Measurements from ENCODE around the gene CMTM3.
"Not testable (repeated sequence)": the region's sequence is repeated elsewhere in the genome, so short reads cannot be mapped to it uniquely, and the experiment has no call there.

Gene CMTM3

GRCh38 chr16:66610111-66610820 is 5.8 kb downstream of the CMTM3 start:
- DNase-seq: no peak

DNA sequence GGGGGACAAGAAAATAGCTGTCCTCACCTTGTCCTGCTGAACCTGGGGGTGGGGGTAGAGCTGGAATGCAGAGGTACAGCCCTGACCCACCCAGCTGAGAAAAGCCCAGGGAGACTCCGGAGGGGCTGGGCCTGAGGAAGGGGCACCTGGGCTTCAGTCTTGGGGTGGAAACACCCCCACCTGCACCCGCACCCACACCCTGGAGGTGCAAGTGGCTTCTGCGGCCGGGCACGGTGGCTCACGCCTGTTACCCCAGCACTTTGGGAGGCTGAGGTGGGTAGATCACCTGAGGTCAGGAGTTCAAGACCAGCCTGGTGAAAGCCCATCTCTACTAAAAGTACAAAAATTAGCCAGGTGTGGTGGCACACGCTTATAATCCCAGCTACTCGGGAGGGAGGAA is 7.4 kb downstream of the CMTM3 start:
- DNase-seq: not testable (repeated sequence)

DNA sequence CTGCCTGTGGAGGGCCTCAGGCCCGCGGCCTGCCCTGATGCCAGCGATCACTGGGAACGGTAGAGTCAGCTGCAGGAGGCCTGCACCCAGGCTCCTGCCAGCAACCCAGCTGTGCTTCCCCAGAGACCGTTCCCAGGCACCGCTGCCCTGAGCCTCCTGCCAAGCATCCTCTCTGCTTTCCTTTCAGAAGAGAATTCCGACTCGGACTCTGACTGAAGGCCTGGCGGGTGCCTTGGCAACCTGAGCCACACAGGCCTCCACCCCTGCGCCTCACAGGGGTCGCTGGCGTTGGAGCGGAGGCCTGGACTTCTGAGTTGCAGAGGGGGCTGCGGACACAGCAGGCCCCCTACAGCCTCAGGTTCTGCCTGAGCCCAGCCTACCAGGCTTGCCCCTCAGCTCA is 7.9 kb downstream of the CMTM3 start:
- DNase-seq: no peak

DNA sequence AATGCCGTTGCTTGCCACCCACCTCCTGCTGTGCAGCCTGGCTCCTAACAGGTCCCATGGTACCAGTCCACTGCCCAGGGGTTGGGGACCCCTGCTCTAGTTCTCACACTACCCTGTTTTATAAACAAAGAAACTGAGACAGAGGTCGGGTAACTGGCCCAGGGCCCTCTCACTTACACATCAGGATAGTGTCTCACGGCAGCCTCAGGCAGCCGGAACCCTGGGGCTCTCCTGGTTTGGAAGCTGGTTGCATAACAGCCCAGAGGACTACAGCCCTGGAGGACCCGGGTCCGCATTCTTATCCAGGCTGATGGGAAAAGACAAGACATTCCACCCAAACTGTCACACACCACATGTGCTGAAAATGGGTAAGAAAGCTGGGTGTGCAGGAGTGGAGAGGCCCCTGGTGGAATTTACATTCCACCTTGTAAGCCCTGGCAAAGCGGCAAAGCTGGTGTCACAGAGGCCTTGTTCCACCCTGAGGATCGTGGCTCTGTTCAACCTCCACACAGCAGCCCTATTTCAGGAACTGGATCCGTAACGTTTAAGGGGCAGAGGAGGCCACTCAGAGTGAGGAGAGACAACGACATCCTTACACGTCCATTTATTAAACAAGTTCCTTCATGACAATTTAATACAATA is 9.8 kb downstream of the CMTM3 start:
- no peak for DNase-seq

DNA sequence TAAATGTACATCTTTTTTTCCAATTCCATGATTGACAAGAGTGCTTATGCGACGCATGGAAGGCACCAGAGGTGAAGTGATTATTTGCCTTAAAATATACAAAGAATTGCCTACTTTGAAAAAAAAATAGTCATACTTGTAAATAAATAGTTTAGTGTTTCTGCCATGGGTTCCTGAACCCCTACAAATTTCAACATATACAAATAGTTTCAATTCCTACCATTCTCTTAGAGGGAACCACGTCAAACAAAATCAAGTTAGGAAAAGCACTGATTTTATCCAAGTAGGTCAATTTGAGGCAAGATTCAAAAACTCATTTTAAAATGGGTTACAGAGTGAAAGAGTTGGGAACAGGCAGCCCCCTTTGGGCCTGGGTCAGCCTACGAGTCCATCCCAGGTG is 11.7 kb downstream of the CMTM3 start:
- no peak for DNase-seq

- no peak for DNase-seq
These were observed 12.1 kb downstream of the CMTM3 start for GRCh38 chr16:66616592-66616991.

- no peak for DNase-seq
These were observed 12.5 kb downstream of the CMTM3 start for GRCh38 chr16:66617010-66617434.

- no peak for DNase-seq
These were observed 13.2 kb downstream of the CMTM3 start for GRCh38 chr16:66617728-66618127.

DNA sequence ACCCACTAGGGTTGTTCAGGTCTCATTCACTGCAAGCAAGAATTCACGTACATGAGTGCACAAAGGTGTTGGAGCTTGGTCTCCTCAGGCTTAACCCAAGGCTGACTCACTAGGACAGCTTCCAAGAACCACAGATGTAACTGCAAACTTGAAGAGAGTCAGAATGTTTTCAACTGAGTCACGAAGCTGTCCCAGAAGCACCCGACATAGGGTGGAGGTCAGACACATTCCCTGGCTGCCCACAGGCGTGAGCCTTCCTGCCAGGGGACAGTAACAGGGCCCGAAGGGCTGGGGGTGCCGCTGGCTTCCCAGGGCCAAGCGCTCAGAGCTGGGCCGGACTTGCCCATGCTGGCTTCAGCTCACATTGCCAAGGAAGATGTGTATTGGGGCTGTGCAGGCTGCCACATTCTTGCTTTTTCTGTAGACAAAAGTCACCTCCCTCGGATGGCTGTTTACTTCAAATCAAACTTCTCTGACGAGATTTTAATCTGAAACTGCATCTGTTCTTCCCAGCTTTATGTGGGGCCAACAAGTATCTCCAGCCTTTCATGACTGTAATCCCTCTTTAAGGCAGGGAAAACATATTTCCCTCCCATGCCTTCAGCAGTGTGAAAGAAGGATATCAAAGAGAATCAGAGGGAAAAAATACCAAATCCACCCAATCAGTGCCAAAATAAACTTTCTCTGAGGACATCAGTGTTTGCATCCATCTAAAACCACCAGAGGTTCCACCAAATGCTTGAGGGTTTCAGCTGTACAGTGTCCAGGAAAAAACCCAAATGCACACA is 14.3 kb downstream of the CMTM3 start:
- DNase-seq: no peak

DNA sequence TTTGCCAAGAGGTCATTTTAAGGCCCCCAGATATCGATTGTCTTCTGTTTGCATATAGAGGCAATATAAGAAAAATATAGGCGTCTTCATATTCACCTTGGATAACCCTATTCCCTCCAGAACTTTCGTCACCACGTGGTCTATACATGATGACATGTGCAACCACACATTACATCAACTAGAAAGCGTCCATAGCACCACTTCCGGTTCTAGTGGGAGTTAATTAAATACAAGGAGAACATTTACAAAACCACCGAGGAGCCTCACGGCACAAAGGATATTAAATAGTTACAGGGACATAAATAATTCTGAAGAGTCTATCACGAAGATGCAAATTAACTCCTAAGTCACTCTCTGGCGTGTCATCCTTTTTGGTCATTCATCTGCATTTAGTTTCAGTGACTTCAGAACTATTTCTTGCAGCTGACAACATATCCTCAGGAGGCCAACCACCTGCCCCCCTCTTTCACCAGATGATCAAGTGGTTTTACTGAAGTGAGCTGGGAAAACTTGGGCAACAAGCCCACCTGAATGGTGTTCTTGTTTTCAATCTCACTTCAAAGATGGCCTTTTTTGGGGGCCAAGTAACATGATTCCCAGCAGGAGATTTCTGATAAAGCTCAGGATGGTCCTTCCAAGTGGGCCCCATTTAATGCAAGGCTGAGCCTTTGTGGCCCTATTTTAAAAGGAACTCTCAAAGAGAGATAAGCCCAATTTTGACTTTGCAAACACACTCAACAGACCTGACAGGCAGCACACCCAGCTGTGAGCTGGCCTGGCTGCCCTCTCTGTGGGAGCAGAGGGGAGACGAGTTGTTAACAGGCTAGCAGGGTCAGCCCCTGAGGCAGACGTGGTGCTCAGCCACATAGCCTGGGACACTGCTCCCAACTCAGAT is 15.3 kb downstream of the CMTM3 start:
- no peak for DNase-seq

GRCh38 chr16:66620429-66620795 is 15.9 kb downstream of the CMTM3 start:
- DNase-seq: no peak

GRCh38 chr16:66621973-66622372 is 17.5 kb downstream of the CMTM3 start:
- DNase-seq: no peak

DNA sequence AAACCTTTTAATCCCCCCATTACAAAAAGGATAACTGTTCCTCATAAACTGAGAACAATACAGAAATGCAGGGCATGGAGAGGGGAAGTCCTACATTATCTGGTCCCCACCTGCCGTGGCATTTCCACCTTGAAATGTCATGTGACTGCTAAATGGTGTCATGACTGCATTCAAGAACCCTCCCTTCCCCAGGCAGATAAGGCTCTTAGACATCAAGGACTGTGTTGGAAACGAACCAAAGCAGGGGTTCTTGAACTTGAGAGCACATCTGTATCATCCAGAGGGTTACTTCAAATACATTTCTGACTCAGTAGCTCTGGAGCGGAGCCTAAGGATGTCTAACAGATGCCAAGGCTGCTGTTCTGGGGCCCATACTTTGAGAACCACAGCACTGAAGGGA is 18.4 kb downstream of the CMTM3 start:
- DNase-seq: no peak

DNA sequence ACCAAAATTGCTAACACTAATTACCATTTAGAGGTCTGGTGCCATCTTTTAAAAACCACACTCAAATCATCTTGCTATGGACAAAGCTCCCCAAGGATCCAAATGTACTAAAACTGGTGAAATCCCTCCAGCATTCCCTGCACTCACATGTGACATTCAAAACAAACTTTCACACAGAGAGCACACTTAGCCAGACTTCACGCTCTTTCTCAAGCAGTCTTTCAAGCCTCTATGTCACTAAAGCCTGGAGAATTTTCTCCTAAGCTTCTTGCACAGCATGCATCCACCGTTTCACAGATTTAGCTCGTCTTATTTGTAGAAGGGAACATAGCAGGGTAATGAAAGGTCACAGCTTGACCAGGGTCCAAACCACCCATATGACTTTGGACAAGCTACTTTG is 19.3 kb downstream of the CMTM3 start:
- DNase-seq: no peak

DNA sequence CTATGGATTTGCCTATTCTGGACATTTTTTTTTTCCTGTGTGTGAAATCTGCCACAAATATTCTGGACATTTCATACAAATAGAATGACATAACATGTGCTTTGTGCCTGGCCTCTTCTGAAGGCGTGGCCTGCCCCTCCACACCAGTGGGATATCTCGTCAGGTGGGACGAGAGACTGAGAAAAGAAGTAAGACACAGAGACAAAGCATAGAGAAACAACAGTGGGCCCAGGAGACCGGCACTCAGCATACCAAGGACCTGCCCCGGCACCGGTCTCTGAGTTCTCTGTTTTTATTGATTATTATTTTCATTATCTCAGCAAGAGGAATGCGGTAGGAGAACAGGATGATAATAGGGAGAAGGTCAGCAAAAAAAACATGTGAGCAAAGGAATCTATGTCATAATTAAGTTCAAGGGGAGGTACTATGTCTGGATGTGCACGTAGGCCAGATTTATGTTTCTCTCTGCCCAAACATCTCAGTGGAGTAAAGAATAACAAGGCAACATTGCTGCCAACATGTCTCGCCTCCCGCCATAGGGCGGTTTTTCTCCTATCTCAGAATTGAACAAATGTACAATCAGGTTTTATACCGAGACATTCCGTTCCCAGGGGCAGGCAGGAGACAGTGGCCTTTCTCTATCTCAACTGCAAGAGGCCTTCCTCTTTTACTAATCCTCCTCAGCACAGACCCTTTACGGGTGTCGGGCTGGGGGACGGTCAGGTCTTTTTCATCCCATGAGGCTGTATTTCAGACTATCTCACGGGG is 23.3 kb downstream of the CMTM3 start:
- DNase-seq: not testable (repeated sequence)

DNA sequence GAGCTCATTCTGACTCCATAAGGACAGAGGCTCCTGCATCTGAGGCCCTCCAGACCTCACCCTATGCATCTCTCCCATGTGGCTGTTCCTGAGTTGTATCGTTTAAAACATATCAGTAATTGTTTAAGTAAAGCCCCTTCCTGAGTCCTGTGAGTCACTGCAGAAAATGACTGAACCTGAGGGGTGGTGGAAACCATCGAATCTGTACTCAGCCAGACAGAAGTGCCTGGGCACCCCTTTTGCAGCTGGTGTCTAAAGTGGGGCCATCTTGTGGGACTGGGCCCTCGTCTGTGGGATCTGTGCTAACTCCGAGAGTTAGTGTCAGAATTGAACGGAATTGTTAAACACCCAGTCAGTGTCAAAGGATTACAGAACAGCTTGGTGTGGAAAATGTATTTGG is 25.4 kb downstream of the CMTM3 start:
- no peak for DNase-seq

DNA sequence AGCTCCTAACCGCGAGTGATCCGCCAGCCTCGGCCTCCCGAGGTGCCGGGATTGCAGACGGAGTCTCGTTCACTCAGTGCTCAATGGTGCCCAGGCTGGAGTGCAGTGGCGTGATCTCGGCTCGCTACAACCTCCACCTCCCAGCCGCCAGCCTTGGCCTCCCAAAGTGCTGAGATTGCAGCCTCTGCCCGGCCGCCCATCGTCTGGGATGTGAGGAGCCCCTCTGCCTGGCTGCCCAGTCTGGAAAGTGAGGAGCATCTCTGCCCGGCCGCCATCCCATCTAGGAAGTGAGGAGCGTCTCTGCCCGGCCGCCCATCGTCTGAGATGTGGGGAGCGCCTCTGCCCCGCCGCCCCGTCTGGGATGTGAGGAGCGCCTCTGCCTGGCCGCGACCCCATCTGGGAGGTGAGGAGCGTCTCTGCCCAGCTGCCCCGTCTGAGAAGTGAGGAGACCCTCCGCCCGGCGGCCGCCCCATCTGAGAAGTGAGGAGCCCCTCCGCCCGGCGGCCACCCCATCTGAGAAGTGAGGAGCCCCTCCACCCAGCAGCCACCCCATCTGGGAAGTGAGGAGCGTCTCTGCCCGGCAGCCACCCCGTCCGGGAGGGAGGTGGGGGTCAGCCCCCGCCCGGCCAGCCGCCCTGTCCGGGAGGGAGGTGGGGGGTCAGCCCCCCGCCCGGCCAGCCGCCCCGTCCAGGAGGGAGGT is 26.2 kb downstream of the CMTM3 start:
- not testable (repeated sequence) for DNase-seq

DNA sequence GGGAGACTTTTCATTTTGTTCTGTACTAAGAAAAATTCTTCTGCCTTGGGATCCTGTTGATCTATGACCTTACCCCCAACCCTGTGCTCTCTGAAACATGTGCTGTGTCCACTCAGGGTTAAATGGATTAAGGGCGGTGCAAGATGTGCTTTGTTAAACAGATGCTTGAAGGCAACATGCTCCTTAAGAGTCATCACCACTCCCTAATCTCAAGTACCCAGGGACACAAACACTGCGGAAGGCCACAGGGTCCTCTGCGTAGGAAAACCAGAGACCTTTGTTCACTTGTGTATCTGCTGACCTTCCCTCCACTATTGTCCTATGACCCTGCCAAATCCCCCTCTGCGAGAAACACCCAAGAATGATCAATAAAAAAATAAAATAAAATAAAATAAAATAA is 27.1 kb downstream of the CMTM3 start:
- not testable (repeated sequence) for DNase-seq

DNA sequence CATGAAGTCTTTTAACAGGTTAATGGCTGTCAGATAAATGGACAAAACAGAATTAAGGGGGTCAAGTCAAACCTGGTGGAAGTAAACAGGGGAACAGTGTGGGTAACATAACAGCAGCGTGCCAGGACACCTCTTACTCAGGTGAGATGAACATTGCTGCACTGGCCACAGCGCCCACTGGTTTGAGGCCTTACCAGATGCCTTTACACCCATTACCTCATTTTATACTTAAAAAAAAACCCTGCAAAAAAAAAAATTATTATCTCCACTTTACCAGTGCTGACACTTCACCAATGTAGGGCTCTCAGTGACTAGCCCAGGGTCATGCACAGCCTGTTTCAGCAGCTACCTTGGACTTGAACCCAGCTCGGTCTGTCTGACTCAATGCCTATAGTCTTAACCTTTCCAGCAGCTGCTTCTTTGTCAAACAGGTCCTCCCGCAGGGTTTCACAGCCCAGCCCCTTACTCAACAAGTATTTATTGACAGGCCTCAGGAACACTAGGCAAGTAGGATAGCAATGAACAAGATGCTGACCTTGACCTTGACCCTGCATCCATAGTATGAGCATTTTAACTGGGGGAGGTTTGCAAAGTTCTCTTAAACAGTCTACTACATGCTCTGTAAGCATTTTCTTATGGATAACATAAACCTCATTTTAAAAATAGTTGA is 30.2 kb downstream of the CMTM3 start:
- no peak for DNase-seq

DNA sequence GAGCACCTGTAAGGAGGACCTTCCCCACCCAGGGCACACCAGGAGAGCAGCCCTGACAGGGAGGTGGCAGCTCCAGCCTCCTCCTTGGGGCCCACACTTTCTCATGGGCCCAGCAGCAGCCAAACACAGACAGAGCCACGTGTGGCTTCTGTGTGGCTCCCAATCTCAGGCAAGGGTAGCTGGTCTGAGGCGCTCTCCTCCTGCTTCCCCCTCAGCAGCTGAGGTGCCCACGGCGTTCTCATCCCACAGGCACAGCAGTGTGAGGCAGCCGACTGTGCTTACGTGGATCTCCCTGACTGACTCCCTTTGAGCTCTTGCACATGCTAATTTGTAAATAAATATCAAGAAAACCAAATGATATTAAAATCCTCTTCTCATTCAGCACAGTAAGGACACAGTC is 30.9 kb downstream of the CMTM3 start:
- DNase-seq: no peak

- no peak for DNase-seq
These were observed 31.7 kb downstream of the CMTM3 start for GRCh38 chr16:66636199-66636598.
